ENCODE data around the gene LGI2.

LGI2 gene

DNA sequence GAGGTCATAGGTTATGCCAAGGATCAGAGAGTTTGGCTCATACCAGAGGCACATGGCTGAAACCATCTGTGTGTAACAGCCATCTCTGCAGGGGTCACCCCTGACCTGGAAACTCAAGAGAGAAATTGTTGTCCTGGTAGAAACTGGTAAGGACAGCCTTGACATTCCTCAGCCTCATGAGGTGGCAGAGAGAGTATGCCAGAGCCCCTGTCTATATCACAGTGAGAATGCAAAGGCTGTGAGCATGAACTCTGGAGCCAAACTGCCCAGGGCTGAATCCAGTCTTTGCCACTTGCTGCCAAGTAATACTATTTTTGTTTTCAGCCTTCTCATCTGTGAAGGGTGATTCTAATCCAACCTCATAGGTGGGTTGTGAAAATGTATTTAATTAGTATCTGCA lies 80.8 kb downstream of the LGI2 start:
- in situ Hi-C loops (cut with HindIII; ENCODE audit: low sequenced_read_pairs) = no loop called here
- no peak overlapping the region for H3K4me3 ChIP-seq (ENCODE audit: low read depth, low read length)
- TF ChIP-seq, protein P1, sequence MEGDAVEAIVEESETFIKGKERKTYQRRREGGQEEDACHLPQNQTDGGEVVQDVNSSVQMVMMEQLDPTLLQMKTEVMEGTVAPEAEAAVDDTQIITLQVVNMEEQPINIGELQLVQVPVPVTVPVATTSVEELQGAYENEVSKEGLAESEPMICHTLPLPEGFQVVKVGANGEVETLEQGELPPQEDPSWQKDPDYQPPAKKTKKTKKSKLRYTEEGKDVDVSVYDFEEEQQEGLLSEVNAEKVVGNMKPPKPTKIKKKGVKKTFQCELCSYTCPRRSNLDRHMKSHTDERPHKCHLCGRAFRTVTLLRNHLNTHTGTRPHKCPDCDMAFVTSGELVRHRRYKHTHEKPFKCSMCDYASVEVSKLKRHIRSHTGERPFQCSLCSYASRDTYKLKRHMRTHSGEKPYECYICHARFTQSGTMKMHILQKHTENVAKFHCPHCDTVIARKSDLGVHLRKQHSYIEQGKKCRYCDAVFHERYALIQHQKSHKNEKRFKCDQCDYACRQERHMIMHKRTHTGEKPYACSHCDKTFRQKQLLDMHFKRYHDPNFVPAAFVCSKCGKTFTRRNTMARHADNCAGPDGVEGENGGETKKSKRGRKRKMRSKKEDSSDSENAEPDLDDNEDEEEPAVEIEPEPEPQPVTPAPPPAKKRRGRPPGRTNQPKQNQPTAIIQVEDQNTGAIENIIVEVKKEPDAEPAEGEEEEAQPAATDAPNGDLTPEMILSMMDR (IDR thresholded peaks at IDR 0.05; ENCODE audit: low read depth, low read length, missing control alignments) = no peak
- no peak for DNase-seq (ENCODE audit: low read depth)

Data from astrocyte of the cerebellum (primary cell).